Omental fat pad (tissue), 4 donors: Measurements from ENCODE around the gene AK2. TPM values are rescaled to one million over a fixed set of nuclear protein-coding genes. Genes with fewer than 3 reads are reported as not detected.

ENCODE experiments used
- ATAC-seq: fragments of 150-250 bp; one replicate; pipeline ENCODE4 v1.9.1; 2016; ENCODE audit warnings: mild to moderate bottlenecking, moderate library complexity; ENCODE audit not compliant: low FRiP score
- DNase-seq: peaks from one replicate; pipeline ENCODE4 v3.0.0-alpha.2; 2019; ENCODE audit warnings: low spot score
- total RNA-seq, 4 donors: library from RNA; depleted of rRNA; stranded (reverse); fragments of >200 nt; gene quantifications; one replicate each; pipeline ENCODE4 v1.1.0, GENCODE V29; 2016
- TF ChIP-seq, protein P1 (sequence below), 3 donors: fragments of 450-650 bp; IDR thresholded peaks; one replicate each; pipeline ENCODE4 v1.5.1; 2016 to 2017; ENCODE audit warnings: antibody characterized with exemption in 3 of 3, mild to moderate bottlenecking in 3 of 3, moderate library complexity in 2 of 3

Gene AK2
- total RNA-seq, 4 donors from 2014 or later, result 146 to 297 (median 161) TPM

DNA sequence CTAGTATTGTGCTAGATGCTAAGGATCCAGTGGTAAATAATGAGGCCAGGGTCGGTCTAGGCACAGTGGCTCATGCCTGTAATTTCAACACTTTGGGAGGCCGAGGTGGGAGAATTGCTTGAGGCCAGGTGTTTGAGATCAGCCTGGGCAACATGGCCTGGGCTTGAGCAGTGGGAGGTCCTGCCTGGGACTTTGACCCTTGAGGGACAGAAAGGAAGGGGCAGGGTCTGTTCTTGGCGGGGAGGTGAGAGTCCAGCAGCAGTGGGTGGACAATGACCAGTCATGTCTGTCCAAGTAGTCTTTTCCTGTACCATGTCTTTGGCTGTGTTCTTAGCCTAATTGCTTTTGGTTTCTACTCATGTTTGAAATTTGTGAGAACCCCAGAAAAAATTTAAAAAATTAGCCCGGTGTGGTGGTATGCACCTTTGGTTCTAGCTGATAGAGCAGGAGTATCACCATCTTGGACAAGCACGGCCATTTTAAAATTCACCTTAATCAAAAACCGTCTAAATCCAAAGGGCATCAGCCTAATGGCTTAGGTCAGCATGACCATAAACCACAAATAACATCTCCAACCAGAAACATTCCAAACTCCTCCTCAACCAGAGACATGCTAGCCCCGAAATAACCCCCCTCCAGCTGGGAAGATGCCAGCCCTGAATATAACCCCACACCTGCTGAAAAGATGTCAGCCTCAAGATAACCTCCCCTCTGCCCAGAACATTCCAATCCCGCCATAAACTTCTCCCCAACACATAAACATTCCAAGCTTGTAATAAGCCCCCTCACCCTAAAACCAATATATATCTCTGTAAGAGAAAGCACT, 6.8 kb upstream of the AK2 start:
- no peak for DNase-seq
- no peak for ATAC-seq
- TF ChIP-seq, protein P1, sequence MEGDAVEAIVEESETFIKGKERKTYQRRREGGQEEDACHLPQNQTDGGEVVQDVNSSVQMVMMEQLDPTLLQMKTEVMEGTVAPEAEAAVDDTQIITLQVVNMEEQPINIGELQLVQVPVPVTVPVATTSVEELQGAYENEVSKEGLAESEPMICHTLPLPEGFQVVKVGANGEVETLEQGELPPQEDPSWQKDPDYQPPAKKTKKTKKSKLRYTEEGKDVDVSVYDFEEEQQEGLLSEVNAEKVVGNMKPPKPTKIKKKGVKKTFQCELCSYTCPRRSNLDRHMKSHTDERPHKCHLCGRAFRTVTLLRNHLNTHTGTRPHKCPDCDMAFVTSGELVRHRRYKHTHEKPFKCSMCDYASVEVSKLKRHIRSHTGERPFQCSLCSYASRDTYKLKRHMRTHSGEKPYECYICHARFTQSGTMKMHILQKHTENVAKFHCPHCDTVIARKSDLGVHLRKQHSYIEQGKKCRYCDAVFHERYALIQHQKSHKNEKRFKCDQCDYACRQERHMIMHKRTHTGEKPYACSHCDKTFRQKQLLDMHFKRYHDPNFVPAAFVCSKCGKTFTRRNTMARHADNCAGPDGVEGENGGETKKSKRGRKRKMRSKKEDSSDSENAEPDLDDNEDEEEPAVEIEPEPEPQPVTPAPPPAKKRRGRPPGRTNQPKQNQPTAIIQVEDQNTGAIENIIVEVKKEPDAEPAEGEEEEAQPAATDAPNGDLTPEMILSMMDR (IDR thresholded peaks at IDR 0.05), result no peak

DNA sequence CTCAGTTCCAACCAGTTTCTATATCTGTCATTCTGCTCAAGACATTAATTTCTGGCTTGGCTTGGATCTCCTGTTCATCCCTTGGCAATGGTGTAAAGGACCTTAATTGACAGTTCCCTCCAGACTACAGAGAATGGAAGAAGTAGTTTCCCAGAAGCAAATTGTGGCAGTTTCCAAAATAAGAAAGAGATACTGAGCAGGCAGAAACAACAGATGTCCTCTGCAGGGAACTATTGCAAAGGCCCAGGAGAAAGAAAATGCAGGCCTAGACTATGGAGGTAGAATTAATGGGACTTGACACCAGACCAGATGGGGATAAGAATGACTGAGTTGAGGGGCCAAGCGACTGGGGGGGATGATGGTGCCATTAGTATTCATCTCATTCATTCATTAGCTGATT, 6.1 kb upstream of the AK2 start:
- TF ChIP-seq, protein P1 (IDR thresholded peaks at IDR 0.05), result no peak
- no peak for DNase-seq
- ATAC-seq, result no peak

DNA sequence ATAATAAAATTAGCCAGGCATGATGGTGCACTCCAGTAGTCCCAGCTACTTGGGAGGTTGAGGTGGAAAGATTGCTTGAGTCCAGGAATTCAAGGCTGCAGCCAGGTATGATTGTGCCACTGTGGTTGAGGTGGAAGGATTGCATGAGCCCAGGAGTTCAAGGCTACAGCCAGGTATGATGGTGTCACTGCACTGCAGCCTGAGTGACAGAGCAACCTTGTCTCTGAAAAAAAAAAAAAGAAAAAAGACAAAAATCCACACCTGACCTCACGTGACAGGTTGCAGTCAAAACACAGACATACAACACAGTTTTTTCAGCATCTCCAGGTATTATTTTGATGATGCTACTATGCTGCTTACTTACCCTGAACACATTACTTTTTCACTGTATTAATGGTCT, 4.3 kb upstream of the AK2 start:
- ATAC-seq (no peak), DNase-seq (no peak)
- TF ChIP-seq, protein P1 (IDR thresholded peaks at IDR 0.05), result no peak

GRCh38 chr1:33039840-33040239, 3.2 kb upstream of the AK2 start:
- ATAC-seq, result no peak
- TF ChIP-seq, protein P1 (IDR thresholded peaks at IDR 0.05), result no peak
- DNase-seq, result no peak

DNA sequence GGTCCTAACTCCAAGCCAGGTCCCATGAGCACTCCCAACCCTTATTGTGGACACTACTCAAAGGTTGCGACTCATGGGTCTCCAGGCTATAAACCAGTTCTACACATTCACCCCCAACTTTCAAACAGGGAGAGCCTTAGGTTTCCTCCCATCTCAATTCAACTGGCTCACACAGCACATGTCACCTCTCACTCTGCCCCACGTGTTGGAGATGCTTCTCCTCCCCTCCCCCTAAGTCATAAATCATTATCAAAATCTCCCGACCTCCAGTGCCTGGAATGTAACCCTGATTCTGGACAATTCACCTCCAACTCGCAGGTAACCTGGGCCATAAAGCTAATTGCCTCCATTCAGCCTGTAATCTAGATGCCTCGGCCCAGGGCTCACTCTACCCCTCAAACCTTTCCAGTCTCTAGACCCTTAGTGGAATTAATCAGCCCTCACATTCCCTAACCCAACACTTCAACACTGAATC, 595 bp downstream of the AK2 start:
- peak; percentile 22 for ATAC-seq
- no peak for DNase-seq
- TF ChIP-seq, protein P1 (IDR thresholded peaks at IDR 0.05), result no peak

DNA sequence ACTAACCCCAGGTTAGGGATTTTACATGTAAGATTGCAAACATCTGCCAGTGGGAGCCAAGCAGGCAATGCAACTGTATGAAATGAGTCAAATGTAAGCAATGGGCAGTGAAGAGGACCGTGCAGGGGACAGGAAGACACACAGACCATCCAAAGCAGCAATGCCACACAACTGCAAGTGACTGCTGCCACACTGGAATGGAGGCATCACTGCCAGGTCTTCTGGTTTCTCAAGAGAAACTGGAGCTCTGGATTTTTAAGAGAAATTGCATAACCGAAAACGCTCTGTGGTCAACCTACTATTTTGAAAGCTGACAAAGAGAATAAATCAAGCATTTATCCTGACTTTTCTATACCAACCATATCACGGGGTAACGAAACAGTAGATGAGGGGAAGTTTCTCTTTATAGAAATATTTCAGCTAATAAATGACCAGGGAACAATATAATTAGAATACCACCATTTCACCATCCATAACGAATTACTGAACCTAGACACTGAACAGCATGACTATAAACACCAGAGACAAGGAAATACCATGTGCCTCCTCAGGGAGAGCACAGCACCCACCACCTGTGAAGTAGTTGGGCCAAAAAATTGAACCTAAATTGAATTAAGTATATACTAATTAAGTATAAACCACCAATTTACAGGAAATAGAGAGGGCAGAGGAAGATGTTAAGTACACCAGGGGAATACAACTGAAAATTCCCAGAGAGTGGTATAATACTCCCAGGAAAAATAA, 4.4 kb downstream of the AK2 start:
- ATAC-seq (no peak), DNase-seq (no peak)
- TF ChIP-seq, protein P1 (IDR thresholded peaks at IDR 0.05), result no peak
